ENCODE data around the gene ENOSF1. TPM values are rescaled to one million over a fixed set of nuclear protein-coding genes. Genes with fewer than 3 reads are reported as not detected.
"Not testable (repeated sequence)": the region's sequence is repeated elsewhere in the genome, so short reads cannot be mapped to it uniquely, and the experiment has no call there.

ENOSF1 gene
- total RNA-seq, 1 donor from 2014 or later: 81.3 TPM

DNA sequence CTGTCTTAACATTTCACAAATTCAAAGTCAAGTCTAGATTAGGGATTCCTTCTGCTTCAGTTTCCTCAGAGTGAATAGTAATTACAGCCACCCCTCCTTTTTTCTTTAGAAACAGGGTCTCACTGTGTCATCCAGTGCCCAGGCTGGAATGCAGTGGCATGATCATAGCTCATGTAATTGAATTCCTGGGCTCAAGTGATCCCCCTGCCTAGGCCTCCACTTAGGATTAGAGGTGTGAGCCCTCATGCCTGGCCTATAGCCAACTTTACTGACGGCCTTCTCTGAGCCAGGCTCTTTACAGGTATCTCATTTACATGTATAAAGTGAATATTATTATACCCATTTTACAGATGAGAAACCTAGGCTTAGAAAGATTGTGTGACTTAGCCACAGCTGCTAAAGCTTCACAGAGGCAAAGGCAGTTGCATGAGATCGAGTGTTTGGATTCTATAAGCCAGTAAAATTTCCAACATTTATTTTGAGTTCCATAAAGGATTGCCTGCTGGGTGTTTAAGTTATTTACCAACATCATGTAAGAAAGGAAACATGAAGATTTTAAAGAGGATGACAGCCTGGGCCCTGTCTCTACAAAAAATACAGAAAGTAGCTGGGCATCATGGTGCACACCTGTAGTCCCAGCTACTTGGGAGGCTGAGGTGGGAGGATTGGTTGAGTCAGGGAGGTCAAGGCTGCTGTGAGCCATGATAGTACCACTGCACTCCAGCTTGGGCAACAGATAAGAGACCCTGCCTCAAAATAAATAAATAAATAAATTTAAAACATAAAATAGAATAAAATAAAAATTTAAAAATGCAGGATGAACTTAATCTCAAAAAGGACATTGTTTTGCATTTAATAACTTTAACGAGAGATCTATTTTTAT, 1.8 kb downstream of the ENOSF1 start:
- intact Hi-C loops (cut with DNase I): no loop called here
- no peak for ATAC-seq

DNA sequence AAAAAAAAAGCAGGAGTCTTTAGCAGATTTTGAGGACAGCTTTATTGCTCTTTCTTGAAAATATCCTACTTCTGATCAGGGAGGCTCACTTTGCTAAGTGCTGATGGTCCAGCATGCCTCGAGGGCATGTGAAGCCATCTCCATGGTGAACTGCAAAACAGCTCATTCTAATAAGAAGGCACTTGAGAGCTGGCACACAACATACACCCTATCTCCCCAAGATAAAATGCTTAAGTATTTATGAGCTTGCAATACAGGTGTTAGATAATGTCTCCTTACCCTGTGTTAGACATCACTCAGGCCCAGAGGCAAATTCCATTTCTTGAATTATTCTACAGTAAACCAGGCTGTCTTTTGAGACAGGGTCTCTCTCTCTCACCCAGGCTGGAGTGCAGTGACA, 2.7 kb downstream of the ENOSF1 start:
- DNase-seq (ENCODE audit: low spot score) (no peak), ATAC-seq (no peak)
- intact Hi-C loops (cut with DNase I): no loop called here

More for the DNA sequence above, 1.8 kb downstream of the ENOSF1 start:
- DNase-seq (ENCODE audit: low spot score): no peak

DNA sequence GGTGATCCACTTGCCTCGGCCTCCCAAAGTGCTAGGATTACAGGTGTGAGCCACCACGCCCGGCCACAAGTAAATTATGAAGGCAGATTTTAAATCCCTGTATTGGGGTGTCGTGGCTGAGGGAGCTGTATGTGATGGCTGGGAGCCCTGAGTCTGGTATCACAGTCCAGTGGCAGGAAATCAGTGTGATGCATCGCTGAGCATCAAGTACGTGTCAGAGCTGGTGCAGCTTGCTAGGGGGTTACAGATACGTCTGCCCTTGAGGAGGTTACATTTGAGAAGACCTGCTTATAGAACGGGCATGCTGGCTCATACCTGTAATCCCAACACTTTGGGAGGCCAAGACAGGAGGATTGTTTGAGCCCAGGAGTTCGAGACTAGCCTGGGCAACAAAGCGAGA, 4.3 kb downstream of the ENOSF1 start:
- ATAC-seq: no peak
- intact Hi-C loops (cut with DNase I): no loop called here
- no peak for DNase-seq (ENCODE audit: low spot score)

DNA sequence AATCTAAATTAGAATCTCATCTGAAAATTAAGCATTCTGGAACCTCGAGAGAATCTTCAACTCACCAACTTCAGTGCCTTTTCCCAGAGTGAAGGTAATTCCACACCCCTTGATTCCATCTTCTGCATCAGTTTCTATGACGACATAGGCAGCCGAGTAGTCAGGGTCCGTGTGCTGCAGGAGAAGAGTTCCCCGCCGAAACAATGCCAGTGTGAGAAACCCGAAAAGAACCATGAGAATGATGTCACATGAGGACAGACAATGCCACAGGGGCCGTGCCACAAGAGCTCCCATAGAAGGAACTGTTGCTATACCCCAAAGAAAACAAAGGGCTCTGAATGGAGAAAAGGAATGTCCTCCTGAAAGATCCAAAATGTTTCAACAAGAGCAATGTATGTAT, 6.0 kb downstream of the ENOSF1 start:
- ATAC-seq: no peak
- no peak for DNase-seq (ENCODE audit: low spot score)
- intact Hi-C loops (cut with DNase I): no loop called here

DNA sequence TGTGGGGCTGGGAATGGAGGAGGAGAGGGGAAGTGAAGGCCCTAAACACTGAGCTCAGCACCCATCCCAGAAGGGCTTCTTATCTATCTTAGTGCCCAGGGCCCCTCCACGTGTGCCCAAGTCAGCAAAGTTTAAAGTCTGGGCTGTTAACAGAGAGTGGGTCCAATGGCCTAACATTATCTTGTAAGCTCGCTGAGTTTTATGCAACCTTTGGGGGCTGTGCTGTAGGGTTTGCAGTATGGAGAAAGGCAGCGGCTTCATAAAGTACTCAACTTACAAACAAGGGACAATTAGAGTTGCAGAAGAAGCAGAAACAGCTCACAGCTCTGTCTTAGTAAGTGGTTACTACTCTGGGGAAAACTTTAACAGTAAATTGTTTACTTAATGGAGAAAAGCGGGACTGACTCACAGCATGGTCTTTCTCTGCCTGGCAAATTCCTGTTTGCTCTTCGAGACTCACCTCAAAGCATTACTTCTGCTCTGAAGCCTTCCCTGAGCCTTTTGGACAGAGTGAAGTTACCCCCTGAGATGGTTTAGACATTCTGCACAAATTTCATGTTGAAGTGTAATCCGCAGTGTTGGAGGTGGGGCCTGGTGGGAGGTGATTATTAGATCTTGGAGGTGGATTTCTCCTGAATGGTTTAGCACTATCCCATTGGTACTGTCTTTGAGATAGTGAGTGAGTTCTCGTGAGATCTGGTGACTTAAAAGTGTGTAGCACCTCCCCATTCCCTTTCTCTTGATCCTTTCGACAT, 9.0 kb downstream of the ENOSF1 start:
- intact Hi-C loops (cut with DNase I): no loop called here
- DNase-seq (ENCODE audit: low spot score) (no peak), ATAC-seq (peak; percentile 72)

DNA sequence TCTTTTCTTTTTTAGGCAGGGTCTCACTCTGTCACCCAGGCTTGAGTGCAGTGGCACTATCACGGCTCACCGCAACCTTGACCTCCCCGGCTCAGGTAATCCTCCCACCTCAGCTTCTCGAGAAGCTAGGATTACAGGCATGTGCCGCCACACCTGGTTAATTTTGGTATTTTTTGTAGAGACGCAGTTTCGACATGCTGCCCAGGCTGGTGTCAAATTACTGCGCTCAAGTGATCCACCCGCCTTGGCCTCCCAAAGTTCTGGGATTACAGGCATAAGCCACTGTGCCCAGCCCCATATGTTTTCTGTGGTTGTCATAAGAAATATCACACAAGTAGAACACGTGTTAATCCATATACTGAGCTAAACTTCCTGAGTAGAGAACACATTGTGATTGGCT, 14.6 kb downstream of the ENOSF1 start:
- intact Hi-C loops (cut with DNase I): no loop called here
- DNase-seq (ENCODE audit: low spot score) (no peak), ATAC-seq (no peak)

DNA sequence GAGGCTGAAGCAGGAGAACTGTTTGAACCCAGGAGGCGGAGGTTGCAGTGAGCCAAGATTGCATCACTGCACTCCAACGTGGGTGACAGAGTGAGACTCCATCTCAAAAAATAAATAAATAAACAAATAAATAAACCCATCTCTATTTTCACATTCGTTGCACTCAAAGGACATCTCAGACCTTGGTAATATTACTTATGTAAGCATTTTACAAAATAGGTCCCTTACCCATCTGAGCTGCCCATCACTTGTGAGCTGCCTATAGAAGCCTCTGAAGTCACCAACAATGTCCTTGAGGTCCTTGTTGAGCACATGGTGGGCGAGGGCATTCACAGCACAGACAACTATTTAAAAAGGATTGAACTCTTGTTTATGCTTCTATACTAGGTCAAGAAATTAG, 15.4 kb downstream of the ENOSF1 start:
- ATAC-seq: no peak
- DNase-seq (ENCODE audit: low spot score): no peak
- intact Hi-C loops (cut with DNase I): no loop called here

DNA sequence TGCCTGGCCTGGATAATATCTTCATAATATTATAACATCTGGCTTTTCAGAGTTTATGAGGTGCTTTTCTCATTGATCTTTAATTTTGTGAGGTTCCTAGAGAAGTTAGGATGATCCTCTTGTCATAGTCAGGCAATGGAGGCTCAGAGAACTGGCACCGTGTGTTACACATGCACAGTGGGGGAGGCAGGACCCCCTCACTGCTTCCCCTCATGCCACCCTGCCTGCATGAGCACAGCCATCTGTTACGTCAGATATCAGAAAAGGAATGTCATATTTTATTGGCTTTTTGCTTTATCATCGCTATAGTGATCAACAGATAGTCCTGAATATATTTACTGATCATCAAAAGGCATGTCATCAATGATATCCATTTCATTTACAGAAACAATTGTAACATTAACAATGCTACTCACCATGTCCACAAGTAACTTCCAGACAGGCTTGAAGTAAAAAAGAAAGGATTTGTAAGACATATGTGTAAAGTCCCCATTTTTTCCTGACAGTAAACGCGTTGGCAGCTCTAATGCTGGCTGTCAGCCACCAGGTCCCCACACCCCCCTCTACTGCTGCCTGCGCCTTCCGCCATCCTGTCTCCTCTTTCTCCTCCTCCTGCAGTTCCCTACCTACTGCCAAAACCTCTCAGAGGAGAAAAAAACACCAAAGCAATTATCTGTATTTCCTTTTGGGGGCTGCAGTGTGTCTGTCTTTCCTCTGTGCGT, 18.8 kb downstream of the ENOSF1 start:
- intact Hi-C loops (cut with DNase I): no loop called here

DNA sequence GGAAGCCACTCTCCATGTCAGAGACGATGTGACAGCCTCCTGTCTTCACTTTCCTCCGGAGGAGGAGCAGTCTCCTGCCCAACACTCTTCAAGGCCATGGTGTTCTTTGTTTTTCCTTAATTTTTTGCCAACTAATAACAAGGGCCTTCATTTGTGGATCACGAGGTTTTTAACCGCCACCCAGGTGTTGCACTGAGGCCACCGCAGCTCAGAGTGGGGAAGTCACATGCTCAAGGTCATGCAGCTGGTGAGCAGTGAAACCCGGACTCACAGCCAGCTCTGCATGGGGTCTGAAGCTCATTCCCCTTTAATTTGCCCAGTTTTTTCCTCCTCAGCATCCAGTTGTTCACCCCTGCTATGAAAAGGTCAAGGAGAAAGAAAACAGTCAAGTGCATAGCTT, 19.6 kb downstream of the ENOSF1 start:
- ATAC-seq (peak; percentile 17), DNase-seq (ENCODE audit: low spot score) (no peak)
- intact Hi-C loops (cut with DNase I): no loop called here

More for the DNA sequence above, 18.8 kb downstream of the ENOSF1 start:
- no peak for ATAC-seq
- no peak for DNase-seq (ENCODE audit: low spot score)

DNA sequence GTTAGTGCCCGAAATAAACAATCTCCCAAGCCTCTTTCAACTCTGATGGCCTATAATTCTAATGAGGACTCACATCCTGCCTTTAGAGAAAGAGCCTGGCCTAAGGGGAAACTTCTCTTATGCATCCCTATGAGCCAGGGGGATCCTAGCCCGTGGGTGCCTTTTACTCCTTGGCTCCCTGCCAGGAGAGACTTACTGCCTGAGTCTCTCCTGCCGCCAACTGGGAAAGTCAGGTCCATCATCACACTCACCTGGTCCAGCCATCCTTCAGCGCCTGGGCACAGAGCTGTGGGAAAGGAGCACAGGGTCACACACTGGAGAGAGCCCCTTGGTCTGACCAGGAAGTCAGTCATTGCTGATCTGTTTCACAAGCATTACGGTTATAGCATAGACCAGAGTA, 24.1 kb downstream of the ENOSF1 start:
- intact Hi-C loops (cut with DNase I): no loop called here
- DNase-seq (ENCODE audit: low spot score) (no peak), ATAC-seq (no peak)

DNA sequence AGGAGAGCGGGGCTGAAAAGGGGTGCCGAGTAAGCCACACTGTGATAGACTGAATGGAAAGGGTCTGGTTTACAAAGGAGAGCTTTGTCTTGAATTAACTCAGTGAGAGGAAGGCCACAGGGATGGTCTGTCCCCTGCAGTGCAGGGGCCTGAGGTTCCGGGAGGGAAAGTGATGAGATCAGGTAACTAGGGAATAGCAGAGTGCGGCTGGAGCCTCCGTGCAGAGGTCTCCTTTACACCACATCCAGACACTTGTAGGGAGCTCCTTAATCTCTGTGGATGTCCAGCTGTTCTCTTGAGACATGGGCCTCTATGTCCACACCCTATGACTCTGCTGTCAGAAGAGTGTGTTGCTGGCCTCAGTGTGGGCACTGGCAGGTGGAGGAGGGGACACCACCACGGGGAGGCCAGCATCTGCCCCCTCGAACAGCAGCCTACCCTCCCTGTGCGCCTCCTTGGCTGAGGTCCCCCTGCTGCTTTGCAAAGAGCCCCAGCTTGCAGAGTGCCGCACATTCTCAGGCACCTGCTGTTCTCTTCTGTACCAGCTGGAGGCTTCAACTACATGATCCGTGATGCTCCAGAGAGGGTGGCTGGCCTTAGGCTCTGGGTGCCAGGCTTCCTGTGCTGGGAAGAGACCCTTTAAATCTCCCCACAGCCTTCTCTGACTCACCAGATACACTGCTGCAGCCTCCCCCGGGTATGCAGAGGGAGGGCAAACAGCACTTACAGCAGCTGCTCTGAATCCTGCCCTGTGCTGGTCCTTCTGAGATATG, 25.9 kb downstream of the ENOSF1 start:
- peak; percentile 8 for ATAC-seq
- intact Hi-C loops (cut with DNase I): no loop called here
- no peak for DNase-seq (ENCODE audit: low spot score)

DNA sequence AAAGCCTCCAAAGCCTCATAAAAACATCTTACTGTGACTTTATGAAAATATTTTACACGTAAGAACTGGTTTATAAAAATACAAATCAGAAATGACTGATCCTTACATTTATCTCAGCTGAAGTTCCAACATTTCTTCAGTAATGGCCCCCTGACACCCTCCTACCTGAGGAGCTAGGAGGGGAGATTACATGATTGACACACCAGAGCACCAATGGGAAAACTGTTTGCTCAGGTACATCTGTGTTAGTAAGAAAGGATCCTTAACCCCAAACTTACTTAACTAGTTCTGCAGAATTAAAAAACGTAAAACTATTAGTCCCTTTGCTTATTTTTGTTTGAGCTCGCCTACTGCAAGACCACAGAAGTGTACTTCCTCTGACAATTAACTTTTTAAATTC, 27.0 kb downstream of the ENOSF1 start:
- no peak for DNase-seq (ENCODE audit: low spot score)
- no peak for ATAC-seq
- intact Hi-C loops (cut with DNase I): no loop called here

DNA sequence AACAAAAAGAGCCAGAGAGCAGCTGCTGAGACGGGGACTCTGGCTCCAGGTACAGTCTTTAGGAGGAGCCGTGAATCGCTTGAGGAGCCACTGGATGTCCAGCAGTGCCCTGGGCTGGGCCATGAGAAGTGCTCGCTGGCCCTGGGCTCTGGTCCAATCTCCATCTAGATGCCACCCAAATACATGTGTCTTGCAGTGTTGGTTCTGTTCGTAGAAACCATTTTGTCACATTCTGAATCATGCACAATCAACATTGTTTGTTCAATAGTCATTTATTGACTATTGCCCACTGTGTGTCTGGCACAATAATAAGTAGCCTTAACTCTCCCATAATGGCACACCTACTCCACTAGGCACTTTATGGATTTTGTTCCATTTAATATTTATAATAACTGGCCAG, 28.9 kb downstream of the ENOSF1 start:
- ATAC-seq (no peak), DNase-seq (ENCODE audit: low spot score) (no peak)
- intact Hi-C loops (cut with DNase I): no loop called here

DNA sequence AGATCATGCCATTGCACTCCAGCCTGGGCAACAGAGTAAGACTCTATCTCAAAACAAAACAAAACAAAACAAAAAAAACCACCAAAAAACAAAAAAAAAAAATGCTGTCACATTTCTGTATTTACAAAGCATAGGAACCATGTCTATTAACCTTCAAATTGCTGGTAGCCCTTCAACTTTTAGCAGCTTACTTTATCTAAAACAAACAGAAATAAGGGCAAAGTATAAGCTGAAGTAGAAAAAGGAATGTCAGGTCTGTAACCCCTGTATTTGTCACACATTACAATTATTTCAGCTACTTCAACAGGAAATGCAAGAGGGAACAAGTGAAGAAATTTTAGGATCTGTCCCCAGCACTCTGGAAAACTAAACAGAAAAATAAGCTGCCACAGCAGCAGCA, 29.6 kb downstream of the ENOSF1 start:
- no peak for ATAC-seq
- intact Hi-C loops (cut with DNase I): no loop called here
- DNase-seq (ENCODE audit: low spot score): no peak

DNA sequence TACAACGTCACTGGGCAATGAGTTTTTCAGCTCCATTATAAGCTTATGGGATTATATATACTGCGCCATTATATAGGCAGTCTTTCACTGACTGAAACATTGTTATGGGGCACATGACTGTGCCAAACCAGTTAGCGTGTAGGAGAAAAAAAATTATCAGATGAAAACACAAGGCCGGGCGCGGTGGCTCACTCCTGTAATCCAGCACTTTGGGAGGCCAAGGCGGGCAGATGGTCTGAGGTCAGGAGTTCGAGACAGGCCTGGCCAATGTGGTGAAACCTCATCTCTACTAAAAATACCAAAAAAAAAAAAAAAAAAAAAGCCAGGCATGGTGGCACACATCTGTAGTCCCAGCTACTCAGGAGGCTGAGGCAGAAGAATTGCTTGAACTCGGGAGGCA, 30.0 kb downstream of the ENOSF1 start:
- intact Hi-C loops (cut with DNase I); ATAC-seq; DNase-seq (ENCODE audit: low spot score): not testable (repeated sequence)

DNA sequence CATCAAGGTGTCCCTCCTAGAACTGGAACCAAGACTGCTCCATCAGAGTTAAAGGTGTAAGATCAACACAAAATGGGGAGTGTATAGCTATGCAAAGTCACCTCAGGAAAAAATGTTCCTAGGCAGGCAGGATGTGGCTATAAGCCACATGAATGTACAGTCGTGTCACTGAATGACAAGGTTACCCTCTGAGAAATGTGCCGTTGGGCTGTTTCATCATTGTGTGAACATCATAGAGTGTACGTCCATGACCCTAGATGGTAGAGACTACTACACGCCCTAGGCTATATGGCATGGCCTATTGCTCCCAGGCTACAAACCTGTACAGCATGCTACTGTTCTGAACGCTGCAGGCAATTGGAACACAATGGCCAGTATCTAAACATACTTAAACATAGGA, 30.4 kb downstream of the ENOSF1 start:
- DNase-seq (ENCODE audit: low spot score) (no peak), ATAC-seq (no peak)
- intact Hi-C loops (cut with DNase I): no loop called here

DNA sequence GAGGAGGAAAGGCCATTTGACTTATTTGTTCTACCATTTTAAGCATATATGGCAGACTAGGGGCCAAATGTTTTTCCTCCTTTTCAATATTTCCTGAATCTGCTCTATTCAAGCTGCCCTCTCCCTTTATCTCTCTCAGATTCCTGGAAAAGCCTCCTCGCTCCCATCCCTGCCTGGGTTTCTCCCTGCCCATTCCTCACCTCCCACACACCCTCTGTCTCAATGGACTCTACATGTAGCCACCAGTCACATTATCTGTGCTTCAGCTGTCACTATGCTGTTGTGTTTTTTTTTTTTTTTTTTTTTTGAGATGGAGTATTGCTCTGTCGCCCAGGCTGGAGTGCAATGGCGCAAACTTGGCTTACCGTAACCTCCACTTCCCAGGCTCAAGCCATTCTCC, 32.0 kb downstream of the ENOSF1 start:
- intact Hi-C loops (cut with DNase I): no loop called here
- DNase-seq (ENCODE audit: low spot score) (no peak), ATAC-seq (no peak)

DNA sequence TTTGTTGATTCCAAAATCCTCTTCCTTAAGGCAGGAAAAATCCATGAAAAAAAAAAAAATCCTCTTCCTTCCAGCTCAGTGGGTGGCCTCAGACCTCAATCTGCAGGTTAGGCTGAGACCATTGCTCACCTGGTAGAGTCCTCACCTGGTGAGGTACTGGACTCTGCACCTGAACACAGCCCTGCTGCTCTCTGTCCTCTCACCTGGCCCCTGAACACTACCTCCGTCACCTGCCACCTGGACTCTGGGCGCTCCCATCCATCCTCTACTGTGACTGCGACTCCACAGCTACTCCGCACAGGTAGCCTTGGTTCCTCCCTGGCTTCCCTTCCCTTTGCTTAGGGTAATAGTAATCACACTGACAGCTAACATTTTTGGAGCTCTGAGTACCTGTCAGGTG, 32.9 kb downstream of the ENOSF1 start:
- intact Hi-C loops (cut with DNase I): no loop called here
- ATAC-seq (no peak), DNase-seq (ENCODE audit: low spot score) (no peak)
